ENCODE data around the gene CYP4F11. TPM values are rescaled to one million over a fixed set of nuclear protein-coding genes. Genes with fewer than 3 reads are reported as not detected.

CYP4F11 gene
- total and polyA plus RNA-seq, 4 donors, result 0.15 to 1.2 (median 0.26) TPM; not detected in 1

DNA sequence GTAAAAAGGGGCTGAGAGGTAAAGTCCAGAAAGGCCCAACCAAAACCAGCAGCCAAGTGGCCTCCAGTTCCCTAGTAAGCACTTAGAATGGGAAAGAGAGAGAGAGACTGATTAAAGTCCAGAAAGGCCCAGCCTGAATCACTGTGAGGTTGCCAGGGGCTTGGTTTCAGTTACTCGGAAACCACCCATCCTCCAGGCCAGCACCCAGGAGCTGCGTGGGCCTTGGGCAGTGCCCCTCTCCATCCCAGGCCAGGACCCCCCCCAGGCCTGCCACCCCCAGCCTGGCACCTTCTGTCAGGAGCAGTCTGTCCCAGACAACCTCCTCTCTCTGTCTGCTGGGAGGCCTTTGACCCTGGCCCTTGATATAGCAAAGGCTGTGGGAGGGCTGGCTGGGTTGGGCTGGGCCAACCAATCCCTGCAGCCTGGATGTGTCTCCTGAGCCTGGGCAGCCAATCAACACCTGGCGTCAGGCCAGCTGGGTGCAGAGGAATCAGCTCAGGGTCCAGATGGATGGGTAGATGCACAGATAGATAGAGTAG lies 36.5 kb downstream of the CYP4F11 start, which contains the start of gene CYP4F2:
CYP4F2 (minus strand) TSS at position 337 of the 539 bp plus-strand sequence. CDS start 463 bp downstream, outside the sequence.
- Histone ChIP-seq H3K27ac (ENCODE audit: low read depth in 1 of 2, low read length in 1 of 2) (no peak within 1 kb of the TSS), H3K4me1 (ENCODE audit: control insufficient read depth in 5 of 5, insufficient read depth in 5 of 5, low read length in 5 of 5) (no peaks in the 10 kb centered on the region), H3K9me3 (ENCODE audit: control insufficient read depth in 4 of 4, insufficient read depth in 3 of 4, low read length in 3 of 4) (peaks cover 0 to 2% (median 0%) of the 10 kb centered on the region in 4 donors), H3K4me3 (no peak within 1 kb of the TSS), H3K27me3 (ENCODE audit: control insufficient read depth in 3 of 3, insufficient read depth in 3 of 3, low read length in 2 of 3) (peaks cover 0 to 16% (median 7%) of the 10 kb centered on the region in 3 donors), H3K9ac (ENCODE audit: insufficient read depth in 1 of 2, low read length in 2 of 2) (no peak within 1 kb of the TSS), H3K36me3 (ENCODE audit: control insufficient read depth in 4 of 4, insufficient read depth in 4 of 4, low read length in 4 of 4) (no peaks in the 10 kb centered on the region)
- DNase-seq, result no peak
- no peak for ATAC-seq (ENCODE audit: insufficient read depth, low FRiP score)
- TF ChIP-seq, protein P1, sequence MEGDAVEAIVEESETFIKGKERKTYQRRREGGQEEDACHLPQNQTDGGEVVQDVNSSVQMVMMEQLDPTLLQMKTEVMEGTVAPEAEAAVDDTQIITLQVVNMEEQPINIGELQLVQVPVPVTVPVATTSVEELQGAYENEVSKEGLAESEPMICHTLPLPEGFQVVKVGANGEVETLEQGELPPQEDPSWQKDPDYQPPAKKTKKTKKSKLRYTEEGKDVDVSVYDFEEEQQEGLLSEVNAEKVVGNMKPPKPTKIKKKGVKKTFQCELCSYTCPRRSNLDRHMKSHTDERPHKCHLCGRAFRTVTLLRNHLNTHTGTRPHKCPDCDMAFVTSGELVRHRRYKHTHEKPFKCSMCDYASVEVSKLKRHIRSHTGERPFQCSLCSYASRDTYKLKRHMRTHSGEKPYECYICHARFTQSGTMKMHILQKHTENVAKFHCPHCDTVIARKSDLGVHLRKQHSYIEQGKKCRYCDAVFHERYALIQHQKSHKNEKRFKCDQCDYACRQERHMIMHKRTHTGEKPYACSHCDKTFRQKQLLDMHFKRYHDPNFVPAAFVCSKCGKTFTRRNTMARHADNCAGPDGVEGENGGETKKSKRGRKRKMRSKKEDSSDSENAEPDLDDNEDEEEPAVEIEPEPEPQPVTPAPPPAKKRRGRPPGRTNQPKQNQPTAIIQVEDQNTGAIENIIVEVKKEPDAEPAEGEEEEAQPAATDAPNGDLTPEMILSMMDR (IDR thresholded peaks at IDR 0.05; ENCODE audit: control extremely low read depth, extremely low read depth), result no peak
- WGBS, 2 donors, result 89 to 90% methylated on average over 3 of the region's 3 CpGs

- H3K9ac ChIP-seq (ENCODE audit: insufficient read depth in 1 of 2, low read length in 2 of 2), result no peak overlapping the region
- H3K9me3 ChIP-seq (ENCODE audit: control insufficient read depth in 4 of 4, insufficient read depth in 3 of 4, low read length in 3 of 4), result peaks cover 0 to 3% (median 0%) of the 10 kb centered on the region in 4 donors
- no peaks in the 10 kb centered on the region for H3K36me3 ChIP-seq (ENCODE audit: control insufficient read depth in 4 of 4, insufficient read depth in 4 of 4, low read length in 4 of 4)
- H3K27ac ChIP-seq (ENCODE audit: low read depth in 1 of 2, low read length in 1 of 2), result no peak overlapping the region
- H3K4me1 ChIP-seq (ENCODE audit: control insufficient read depth in 5 of 5, insufficient read depth in 5 of 5, low read length in 5 of 5), result no peaks in the 10 kb centered on the region
- ATAC-seq (ENCODE audit: insufficient read depth, low FRiP score), result no peak
- no peak overlapping the region for H3K4me3 ChIP-seq
- WGBS, 2 donors, result 85 to 89% methylated on average over 16 of the region's 16 CpGs
- no peak for DNase-seq
- TF ChIP-seq, protein P1 (IDR thresholded peaks at IDR 0.05; ENCODE audit: control extremely low read depth, extremely low read depth), result no peak
- H3K27me3 ChIP-seq (ENCODE audit: control insufficient read depth in 3 of 3, insufficient read depth in 3 of 3, low read length in 2 of 3), result peaks cover 0 to 20% (median 7%) of the 10 kb centered on the region in 3 donors
Measured at GRCh38 chr19:15897026-15897737, 37.1 kb downstream of the CYP4F11 start.

DNA sequence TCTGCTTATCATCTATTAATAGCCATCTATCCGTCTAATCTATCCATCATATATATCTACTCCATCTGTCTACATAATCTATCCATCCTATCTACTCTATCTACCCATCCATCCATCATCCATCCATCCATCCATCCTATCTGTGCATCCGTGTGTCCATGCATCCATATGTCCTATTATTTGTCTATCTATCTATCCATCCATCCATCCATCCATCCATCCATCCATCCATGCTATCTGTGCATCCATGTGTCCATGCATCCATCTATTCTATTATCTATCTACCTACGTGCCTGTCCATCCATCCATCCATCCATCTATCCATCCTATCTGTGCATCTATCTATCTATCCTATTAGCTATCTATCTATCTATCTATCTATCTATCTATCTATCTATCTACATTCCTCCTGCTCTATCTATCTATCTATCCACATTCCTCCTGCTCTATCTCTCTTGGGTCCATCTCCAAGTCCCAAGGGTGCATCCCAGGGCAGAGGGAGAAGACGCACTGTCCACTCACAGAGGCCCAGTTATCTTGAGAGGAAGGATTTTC lies 38.4 kb downstream of the CYP4F11 start:
- no peak for DNase-seq
- Histone ChIP-seq H3K9ac (ENCODE audit: insufficient read depth in 1 of 2, low read length in 2 of 2) (no peak overlapping the region), H3K9me3 (ENCODE audit: control insufficient read depth in 4 of 4, insufficient read depth in 3 of 4, low read length in 3 of 4) (peaks cover 0 to 3% (median 0%) of the 10 kb centered on the region in 4 donors), H3K27ac (ENCODE audit: low read depth in 1 of 2, low read length in 1 of 2) (no peak overlapping the region), H3K27me3 (ENCODE audit: control insufficient read depth in 3 of 3, insufficient read depth in 3 of 3, low read length in 2 of 3) (peaks cover 0 to 19% (median 7%) of the 10 kb centered on the region in 3 donors), H3K36me3 (ENCODE audit: control insufficient read depth in 4 of 4, insufficient read depth in 4 of 4, low read length in 4 of 4) (no peaks in the 10 kb centered on the region), H3K4me3 (no peak overlapping the region), H3K4me1 (ENCODE audit: control insufficient read depth in 5 of 5, insufficient read depth in 5 of 5, low read length in 5 of 5) (no peaks in the 10 kb centered on the region)
- 78 to 88% methylated on average over 4 of the region's 4 CpGs for WGBS, 2 donors
- ATAC-seq (ENCODE audit: insufficient read depth, low FRiP score), result no peak
- TF ChIP-seq, protein P1 (IDR thresholded peaks at IDR 0.05; ENCODE audit: control extremely low read depth, extremely low read depth), result no peak

Measured in lung (tissue), 12 donors.